ENCODE measurements around the gene DNAJC8. TPM values are rescaled to one million over a fixed set of nuclear protein-coding genes. Genes with fewer than 3 reads are reported as not detected.

Gene DNAJC8
- total RNA-seq, 3 donors from 2014 or later (not counting 1 experiment from before 2014, with no cell fraction given), result 85.3 to 85.9 (median 85.4) TPM

DNA sequence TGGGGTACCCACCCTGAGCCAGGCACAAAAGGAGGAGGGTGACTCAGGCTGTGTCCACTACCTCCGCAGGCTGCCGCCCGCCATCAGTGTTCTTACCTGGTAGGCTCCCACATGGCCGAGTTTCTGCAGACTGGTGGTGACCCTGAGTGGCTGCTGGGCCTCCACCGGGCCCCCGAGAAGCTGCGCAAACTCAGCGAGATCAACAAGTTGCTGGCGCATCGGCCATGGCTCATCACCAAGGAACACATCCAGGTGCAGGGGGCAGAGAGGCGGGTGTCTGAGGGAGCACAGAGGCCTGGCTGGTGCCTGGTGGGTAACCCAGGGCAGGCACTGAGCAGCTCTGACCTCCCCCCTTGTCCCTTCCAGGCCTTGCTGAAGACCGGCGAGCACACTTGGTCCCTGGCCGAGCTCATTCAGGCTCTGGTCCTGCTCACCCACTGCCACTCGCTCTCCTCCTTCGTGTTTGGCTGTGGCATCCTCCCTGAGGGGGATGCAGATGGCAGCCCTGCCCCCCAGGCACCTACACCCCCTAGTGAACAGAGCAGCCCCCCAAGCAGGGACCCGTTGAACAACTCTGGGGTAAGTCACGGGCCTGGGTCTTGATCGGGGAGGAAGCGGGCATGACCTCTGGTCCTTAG, 39.5 kb upstream of the DNAJC8 start:
- intact Hi-C loops (cut with micrococcal nuclease), result no loop called here
- Mint-ChIP-seq H3K9me3 (no peaks in the 10 kb centered on the region), H3K36me3 (peaks cover 2% of the 10 kb centered on the region), H3K27me3 (ENCODE audit: low read depth in 2 of 2) (no peaks in the 10 kb centered on the region), H3K27ac (no peak overlapping the region), H3K4me1 (peaks cover 0 to 11% of the 10 kb centered on the region in 2 donors), H3K4me3 (no peak overlapping the region)
- ATAC-seq (no peak), DNase-seq (no peak)
- Histone ChIP-seq H3K27ac (ENCODE audit: low read length) (no peak overlapping the region), H3K4me1 (ENCODE audit: control insufficient read depth, insufficient read depth, low read length) (no peaks in the 10 kb centered on the region), H3K36me3 (ENCODE audit: control insufficient read depth, insufficient read depth, low read length) (peaks cover 31% of the 10 kb centered on the region), H3K27me3 (ENCODE audit: control insufficient read depth, insufficient read depth, low read length) (no peaks in the 10 kb centered on the region), H3K9me3 (ENCODE audit: control insufficient read depth, insufficient read depth, low read length) (no peaks in the 10 kb centered on the region), H3K4me3 (ENCODE audit: low read length) (no peak overlapping the region)
- 95% methylated on average over 20 of the region's 20 CpGs for WGBS (ENCODE audit: insufficient coverage)
- TF ChIP-seq, protein P1, sequence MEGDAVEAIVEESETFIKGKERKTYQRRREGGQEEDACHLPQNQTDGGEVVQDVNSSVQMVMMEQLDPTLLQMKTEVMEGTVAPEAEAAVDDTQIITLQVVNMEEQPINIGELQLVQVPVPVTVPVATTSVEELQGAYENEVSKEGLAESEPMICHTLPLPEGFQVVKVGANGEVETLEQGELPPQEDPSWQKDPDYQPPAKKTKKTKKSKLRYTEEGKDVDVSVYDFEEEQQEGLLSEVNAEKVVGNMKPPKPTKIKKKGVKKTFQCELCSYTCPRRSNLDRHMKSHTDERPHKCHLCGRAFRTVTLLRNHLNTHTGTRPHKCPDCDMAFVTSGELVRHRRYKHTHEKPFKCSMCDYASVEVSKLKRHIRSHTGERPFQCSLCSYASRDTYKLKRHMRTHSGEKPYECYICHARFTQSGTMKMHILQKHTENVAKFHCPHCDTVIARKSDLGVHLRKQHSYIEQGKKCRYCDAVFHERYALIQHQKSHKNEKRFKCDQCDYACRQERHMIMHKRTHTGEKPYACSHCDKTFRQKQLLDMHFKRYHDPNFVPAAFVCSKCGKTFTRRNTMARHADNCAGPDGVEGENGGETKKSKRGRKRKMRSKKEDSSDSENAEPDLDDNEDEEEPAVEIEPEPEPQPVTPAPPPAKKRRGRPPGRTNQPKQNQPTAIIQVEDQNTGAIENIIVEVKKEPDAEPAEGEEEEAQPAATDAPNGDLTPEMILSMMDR (IDR thresholded peaks at IDR 0.05), result no peak

DNA sequence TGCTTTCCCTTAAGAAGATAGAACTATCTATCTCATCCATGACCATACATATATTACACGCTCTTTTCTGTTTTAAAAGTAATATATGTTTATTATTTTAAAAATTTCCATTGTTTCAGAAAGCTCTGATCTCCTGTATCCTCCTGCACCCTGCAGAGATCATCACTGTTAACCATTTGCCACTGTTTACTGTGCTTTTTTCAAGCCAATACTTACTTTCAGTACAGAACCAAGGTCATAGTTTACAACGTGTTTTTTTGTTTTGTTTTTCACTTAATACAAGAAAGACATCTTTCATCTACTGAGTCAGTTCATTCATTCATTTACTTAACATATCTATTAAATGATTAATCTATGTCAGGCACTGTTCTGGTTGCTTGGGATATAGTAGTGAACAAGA, 36.7 kb upstream of the DNAJC8 start:
- intact Hi-C loops (cut with micrococcal nuclease), result no loop called here
- H3K36me3 ChIP-seq (ENCODE audit: control insufficient read depth, insufficient read depth, low read length), result peaks cover 24% of the 10 kb centered on the region
- H3K4me3 ChIP-seq (ENCODE audit: low read length), result no peak overlapping the region
- no peak for DNase-seq
- Mint-ChIP-seq H3K9me3 (no peaks in the 10 kb centered on the region), H3K4me1 (peaks cover 12 to 26% of the 10 kb centered on the region in 2 donors), H3K4me3 (no peak overlapping the region), H3K27me3 (ENCODE audit: low read depth in 2 of 2) (no peaks in the 10 kb centered on the region), H3K27ac (no peak overlapping the region), H3K36me3 (no peaks in the 10 kb centered on the region)
- no peaks in the 10 kb centered on the region for H3K27me3 ChIP-seq (ENCODE audit: control insufficient read depth, insufficient read depth, low read length)
- H3K4me1 ChIP-seq (ENCODE audit: control insufficient read depth, insufficient read depth, low read length), result no peaks in the 10 kb centered on the region
- TF ChIP-seq, protein P1 (IDR thresholded peaks at IDR 0.05), result no peak
- no peak overlapping the region for H3K27ac ChIP-seq (ENCODE audit: low read length)
- 83% methylated on average over 1 of the region's 2 CpGs for WGBS (ENCODE audit: insufficient coverage)
- no peak for ATAC-seq
- no peaks in the 10 kb centered on the region for H3K9me3 ChIP-seq (ENCODE audit: control insufficient read depth, insufficient read depth, low read length)

DNA sequence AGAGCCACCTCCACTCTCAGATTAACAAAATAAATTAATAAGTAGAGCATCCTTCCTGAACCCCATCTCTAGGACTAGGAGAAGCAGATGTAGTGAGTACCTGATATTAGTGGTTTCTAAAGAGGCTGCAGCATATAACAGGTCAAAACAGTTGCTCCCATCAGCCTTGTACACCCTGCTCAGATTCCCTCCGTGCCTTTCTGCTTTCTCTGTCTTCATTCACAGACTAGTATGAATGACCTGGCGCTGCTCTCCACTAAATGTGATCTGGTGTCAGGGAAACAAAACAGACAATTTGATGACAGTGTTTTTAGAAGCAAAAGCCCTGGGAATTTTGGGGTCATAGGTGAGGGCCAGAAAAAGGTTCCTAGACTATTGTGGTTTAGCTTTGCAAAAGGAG, 34.8 kb upstream of the DNAJC8 start:
- TF ChIP-seq, protein P1 (IDR thresholded peaks at IDR 0.05), result no peak
- H3K4me3 ChIP-seq (ENCODE audit: low read length), result no peak overlapping the region
- no peaks in the 10 kb centered on the region for H3K4me1 ChIP-seq (ENCODE audit: control insufficient read depth, insufficient read depth, low read length)
- no peaks in the 10 kb centered on the region for H3K27me3 ChIP-seq (ENCODE audit: control insufficient read depth, insufficient read depth, low read length)
- no peak overlapping the region for H3K27ac ChIP-seq (ENCODE audit: low read length)
- Mint-ChIP-seq H3K4me3 (no peak overlapping the region), H3K27ac (peak overlapping the region in 1 of 2 donors; percentile 11), H3K27me3 (ENCODE audit: low read depth in 2 of 2) (no peaks in the 10 kb centered on the region), H3K9me3 (no peaks in the 10 kb centered on the region), H3K4me1 (peaks cover 20 to 32% of the 10 kb centered on the region in 2 donors), H3K36me3 (no peaks in the 10 kb centered on the region)
- DNase-seq, result no peak
- ATAC-seq, result no peak
- H3K36me3 ChIP-seq (ENCODE audit: control insufficient read depth, insufficient read depth, low read length), result peaks cover 8% of the 10 kb centered on the region
- H3K9me3 ChIP-seq (ENCODE audit: control insufficient read depth, insufficient read depth, low read length), result no peaks in the 10 kb centered on the region
- intact Hi-C loops (cut with micrococcal nuclease), result no loop called here
- 97% methylated on average over 2 of the region's 2 CpGs for WGBS (ENCODE audit: insufficient coverage)

DNA sequence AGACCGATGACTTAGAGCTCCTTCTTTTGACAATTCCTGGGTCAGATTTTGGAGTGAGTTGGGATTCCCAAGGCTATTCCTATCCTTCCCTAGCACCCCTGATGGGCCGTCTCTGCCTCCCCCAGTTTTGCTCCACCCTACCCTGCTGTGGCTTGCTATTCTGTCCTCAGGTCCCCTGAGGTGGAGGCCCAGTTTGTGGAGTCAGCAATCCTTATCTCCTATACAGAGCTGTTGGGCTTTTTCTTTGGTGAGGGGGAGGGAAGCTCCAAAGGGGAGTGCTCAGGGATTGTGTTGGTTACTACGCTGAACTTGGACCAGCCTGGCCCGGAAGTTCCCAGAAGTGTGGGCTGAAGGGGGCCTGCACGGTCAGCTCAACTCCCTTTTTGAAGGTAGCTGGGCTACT, 34.1 kb upstream of the DNAJC8 start:
- ATAC-seq (no peak), DNase-seq (no peak)
- 91% methylated on average over 5 of the region's 5 CpGs for WGBS (ENCODE audit: insufficient coverage)
- Mint-ChIP-seq H3K27ac (no peak overlapping the region), H3K9me3 (no peaks in the 10 kb centered on the region), H3K36me3 (no peaks in the 10 kb centered on the region), H3K4me1 (peaks cover 20 to 32% of the 10 kb centered on the region in 2 donors), H3K4me3 (no peak overlapping the region), H3K27me3 (ENCODE audit: low read depth in 2 of 2) (no peaks in the 10 kb centered on the region)
- H3K4me3 ChIP-seq (ENCODE audit: low read length), result no peak overlapping the region
- H3K4me1 ChIP-seq (ENCODE audit: control insufficient read depth, insufficient read depth, low read length), result no peaks in the 10 kb centered on the region
- intact Hi-C loops (cut with micrococcal nuclease), result no loop called here
- TF ChIP-seq, protein P1 (IDR thresholded peaks at IDR 0.05), result no peak
- H3K27me3 ChIP-seq (ENCODE audit: control insufficient read depth, insufficient read depth, low read length), result no peaks in the 10 kb centered on the region
- H3K9me3 ChIP-seq (ENCODE audit: control insufficient read depth, insufficient read depth, low read length), result no peaks in the 10 kb centered on the region
- H3K36me3 ChIP-seq (ENCODE audit: control insufficient read depth, insufficient read depth, low read length), result peaks cover 4% of the 10 kb centered on the region
- H3K27ac ChIP-seq (ENCODE audit: low read length), result no peak overlapping the region

Data from natural killer cell (primary cell).